ENCODE measurements around the gene KLHL17. TPM values are rescaled to one million over a fixed set of nuclear protein-coding genes. Genes with fewer than 3 reads are reported as not detected.
A peak's percentile ranks its signal among the peaks of the same experiment; 100 is the strongest.

The KLHL17 gene
- total RNA-seq, 1 donor from 2014 or later, result 41.5 TPM

DNA sequence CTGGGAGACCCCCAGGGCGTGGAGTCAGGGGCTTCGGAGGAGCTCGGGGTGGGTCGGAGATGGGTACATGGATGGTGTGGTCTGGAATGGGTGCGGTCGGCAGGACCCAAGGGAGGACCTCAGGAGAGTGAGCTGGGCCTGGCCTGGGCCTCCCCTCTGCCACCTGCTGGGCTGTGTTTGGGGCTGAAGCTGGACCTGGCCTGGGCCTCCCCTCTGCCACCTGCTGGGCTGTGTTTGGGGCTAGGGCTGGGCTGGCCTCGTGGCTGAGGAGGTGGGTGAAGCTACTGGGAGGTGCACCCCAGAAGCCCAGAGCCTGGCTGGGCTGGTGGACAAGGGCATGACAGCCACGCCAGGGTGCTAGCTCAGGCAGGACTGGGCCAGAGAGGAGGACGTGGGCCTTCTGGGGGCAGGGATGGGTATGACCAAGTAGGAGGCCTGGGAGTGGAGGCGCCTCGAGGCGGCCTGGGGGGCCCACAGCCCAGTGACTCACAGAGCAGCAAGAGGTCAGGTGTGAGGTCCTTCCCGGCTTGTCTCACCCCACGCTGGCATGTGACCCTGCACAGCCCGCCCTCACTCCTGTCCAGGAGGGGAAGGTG, 22.2 kb upstream of the KLHL17 start:
- Mint-ChIP-seq H3K36me3 (ENCODE audit: low read depth) (no peaks in the 10 kb centered on the region), H3K9me3 (no peaks in the 10 kb centered on the region), H3K4me1 (no peaks in the 10 kb centered on the region), H3K4me3 (peak overlapping the region; percentile 19), H3K27me3 (ENCODE audit: low read depth) (peaks cover 69% of the 10 kb centered on the region), H3K27ac (ENCODE audit: unreplicated experiment) (no peak overlapping the region)
- TF ChIP-seq, protein P1, sequence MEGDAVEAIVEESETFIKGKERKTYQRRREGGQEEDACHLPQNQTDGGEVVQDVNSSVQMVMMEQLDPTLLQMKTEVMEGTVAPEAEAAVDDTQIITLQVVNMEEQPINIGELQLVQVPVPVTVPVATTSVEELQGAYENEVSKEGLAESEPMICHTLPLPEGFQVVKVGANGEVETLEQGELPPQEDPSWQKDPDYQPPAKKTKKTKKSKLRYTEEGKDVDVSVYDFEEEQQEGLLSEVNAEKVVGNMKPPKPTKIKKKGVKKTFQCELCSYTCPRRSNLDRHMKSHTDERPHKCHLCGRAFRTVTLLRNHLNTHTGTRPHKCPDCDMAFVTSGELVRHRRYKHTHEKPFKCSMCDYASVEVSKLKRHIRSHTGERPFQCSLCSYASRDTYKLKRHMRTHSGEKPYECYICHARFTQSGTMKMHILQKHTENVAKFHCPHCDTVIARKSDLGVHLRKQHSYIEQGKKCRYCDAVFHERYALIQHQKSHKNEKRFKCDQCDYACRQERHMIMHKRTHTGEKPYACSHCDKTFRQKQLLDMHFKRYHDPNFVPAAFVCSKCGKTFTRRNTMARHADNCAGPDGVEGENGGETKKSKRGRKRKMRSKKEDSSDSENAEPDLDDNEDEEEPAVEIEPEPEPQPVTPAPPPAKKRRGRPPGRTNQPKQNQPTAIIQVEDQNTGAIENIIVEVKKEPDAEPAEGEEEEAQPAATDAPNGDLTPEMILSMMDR (conservative IDR thresholded peaks at IDR 0.05), result no peak
- DNase-seq (ENCODE audit: low read depth, low spot score), result no peak

DNA sequence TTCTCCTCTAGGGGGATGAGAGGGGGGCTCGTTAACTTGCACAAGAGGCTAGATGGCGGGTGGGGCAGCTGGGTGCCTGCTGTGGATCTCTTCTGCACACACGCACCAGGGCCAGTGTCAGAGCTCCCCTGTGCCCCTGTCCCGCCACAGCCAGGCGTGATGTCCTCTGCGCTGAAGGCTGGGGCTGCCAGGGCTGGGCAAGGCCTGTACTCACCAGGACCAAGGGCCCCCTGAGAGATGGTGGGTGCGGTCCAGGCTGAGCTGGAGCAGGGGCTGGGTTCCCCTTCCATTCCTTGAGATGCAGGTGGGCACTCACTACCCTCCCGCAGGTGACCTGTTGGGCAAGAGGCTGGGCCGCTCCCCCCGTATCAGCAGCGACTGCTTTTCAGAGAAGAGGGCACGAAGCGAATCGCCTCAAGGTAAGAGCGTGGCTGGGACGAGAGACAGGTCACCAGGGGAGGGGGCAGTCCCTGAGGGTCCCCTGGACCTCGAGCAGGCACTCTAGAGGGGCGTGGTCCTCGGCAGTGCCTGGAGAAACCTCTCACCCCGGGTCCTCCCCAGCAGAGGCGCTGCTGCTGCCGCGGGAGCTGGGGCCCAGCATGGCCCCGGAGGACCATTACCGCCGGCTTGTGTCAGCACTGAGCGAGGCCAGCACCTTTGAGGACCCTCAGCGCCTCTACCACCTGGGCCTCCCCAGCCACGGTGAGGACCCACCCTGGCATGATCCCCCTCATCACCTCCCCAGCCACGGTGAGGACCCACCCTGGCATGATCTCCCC, 21.5 kb upstream of the KLHL17 start:
- Mint-ChIP-seq H3K4me3 (peak overlapping the region; percentile 49), H3K36me3 (ENCODE audit: low read depth) (no peaks in the 10 kb centered on the region), H3K9me3 (no peaks in the 10 kb centered on the region), H3K27ac (ENCODE audit: unreplicated experiment) (no peak overlapping the region), H3K27me3 (ENCODE audit: low read depth) (peaks cover 69% of the 10 kb centered on the region), H3K4me1 (no peaks in the 10 kb centered on the region)
- TF ChIP-seq, protein P1 (conservative IDR thresholded peaks at IDR 0.05), result no peak
- no peak for DNase-seq (ENCODE audit: low read depth, low spot score)

DNA sequence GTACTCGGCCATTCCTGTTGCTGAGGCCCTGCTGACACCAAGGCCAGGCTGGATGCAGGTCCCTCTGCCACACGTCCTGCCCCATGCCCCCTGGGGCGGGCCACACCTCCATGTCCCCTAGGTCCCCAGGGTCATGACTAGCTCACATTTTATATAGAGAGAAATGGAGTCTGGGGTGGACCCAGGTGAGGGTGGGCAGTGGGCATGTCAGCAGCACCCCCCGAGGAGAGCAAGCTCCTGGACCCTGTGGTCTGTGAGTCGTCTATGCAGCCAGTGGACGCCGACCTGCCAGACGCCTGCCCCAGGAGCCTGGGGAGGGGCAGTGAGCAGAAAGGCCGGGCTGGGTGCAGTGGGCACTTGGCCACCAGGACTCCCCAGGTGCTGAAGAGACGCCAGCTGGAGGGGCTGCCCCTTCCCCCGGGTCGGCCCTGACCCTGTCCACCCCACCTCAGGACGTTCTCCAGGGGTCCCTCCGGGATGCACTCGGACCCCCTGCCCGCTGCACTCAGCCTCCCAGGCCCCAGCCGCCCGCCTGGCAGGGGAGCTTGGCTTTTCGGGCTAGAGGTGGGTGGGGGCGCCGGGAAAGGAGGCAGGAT, 20.8 kb upstream of the KLHL17 start:
- H3K27ac Mint-ChIP-seq (ENCODE audit: unreplicated experiment), result no peak overlapping the region
- no peak overlapping the region for H3K4me3 Mint-ChIP-seq
- H3K9me3 Mint-ChIP-seq, result no peaks in the 10 kb centered on the region
- TF ChIP-seq, protein P1 (conservative IDR thresholded peaks at IDR 0.05), result no peak
- H3K27me3 Mint-ChIP-seq (ENCODE audit: low read depth), result peaks cover 76% of the 10 kb centered on the region
- no peaks in the 10 kb centered on the region for H3K4me1 Mint-ChIP-seq
- no peaks in the 10 kb centered on the region for H3K36me3 Mint-ChIP-seq (ENCODE audit: low read depth)
- DNase-seq (ENCODE audit: low read depth, low spot score), result no peak

DNA sequence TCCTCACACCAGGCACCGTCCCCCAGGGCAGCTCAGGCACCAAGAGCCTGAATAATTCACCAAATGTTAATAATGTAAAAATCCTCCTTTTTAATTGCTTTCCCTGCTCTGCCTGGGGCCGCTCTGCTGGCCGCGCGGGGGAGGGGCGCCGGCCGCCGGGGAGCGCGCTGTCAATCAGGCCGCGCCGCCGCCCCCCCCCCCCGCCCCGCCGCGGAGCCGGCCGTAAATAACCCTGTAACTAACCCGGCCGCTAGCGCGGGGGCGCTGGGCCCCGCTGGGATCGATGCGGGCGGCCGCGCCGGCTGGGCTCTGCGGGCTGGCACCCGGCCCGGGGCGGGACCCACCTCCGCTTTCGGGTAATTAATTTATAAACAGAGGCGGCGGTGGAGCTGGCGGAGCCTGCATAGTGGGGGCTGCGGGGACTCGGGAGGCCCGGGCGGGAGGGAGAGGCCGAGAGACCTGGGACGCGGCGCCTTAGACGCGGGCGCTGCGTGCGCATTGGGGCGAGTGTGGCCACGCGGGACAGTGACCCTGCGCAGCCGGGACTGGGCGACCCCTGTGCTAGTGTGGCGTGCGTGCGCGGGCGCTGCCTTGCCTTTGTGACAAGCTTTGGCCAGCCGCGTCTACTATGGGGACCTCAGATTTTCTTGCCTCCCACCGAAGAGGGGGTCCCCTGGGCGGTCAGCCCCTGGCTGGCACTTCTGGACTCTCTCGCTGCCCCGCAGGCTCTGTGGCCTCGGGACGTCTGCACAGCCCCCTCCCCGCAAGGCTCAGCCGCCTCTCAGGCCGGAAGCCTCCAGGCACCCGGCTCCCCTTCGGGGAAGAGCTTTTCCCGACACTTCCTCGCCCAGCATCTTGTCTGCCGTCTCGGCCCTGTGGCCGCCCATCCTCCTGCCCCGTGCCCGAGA, 20.0 kb upstream of the KLHL17 start:
- Mint-ChIP-seq H3K27me3 (ENCODE audit: low read depth) (peaks cover 75% of the 10 kb centered on the region), H3K4me1 (no peaks in the 10 kb centered on the region), H3K9me3 (no peaks in the 10 kb centered on the region), H3K27ac (ENCODE audit: unreplicated experiment) (no peak overlapping the region), H3K4me3 (peak overlapping the region; percentile 49), H3K36me3 (ENCODE audit: low read depth) (peaks cover 3% of the 10 kb centered on the region)
- TF ChIP-seq, protein P1 (conservative IDR thresholded peaks at IDR 0.05), result no peak
- DNase-seq (ENCODE audit: low read depth, low spot score), result no peak

DNA sequence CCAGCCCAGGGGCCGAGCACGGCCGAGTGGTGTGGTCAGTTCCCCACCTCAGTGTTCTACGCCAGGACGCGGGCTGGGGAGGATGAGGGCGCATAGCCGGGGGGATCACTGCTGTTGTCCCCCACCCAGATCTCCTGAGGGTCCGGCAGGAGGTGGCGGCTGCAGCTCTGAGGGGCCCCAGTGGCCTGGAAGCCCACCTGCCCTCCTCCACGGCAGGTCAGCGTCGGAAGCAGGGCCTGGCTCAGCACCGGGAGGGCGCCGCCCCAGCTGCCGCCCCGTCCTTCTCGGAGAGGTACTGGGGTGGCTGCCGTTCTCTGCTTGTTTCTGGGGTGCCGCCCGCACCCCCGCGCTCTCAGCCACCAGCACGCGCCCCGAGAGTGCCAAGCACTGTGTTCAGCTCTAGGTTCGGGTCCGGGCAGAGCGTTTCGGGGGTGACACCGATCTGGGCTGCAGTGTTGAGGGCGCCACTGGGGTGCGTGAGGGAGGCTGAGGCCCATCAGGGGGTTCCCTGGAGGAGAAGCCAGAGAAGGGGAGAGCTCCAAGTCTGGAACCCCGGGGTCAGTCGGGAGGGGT, 19.3 kb upstream of the KLHL17 start:
- Mint-ChIP-seq H3K9me3 (no peaks in the 10 kb centered on the region), H3K27ac (ENCODE audit: unreplicated experiment) (no peak overlapping the region), H3K4me3 (peak overlapping the region; percentile 49), H3K4me1 (no peaks in the 10 kb centered on the region), H3K27me3 (ENCODE audit: low read depth) (peaks cover 75% of the 10 kb centered on the region), H3K36me3 (ENCODE audit: low read depth) (peaks cover 3% of the 10 kb centered on the region)
- DNase-seq (ENCODE audit: low read depth, low spot score), result no peak
- TF ChIP-seq, protein P1 (conservative IDR thresholded peaks at IDR 0.05), result no peak
